ENCODE data around the gene TNIP3.
"Not testable (repeated sequence)": the region's sequence is repeated elsewhere in the genome, so short reads cannot be mapped to it uniquely, and the experiment has no call there.

Gene TNIP3

DNA sequence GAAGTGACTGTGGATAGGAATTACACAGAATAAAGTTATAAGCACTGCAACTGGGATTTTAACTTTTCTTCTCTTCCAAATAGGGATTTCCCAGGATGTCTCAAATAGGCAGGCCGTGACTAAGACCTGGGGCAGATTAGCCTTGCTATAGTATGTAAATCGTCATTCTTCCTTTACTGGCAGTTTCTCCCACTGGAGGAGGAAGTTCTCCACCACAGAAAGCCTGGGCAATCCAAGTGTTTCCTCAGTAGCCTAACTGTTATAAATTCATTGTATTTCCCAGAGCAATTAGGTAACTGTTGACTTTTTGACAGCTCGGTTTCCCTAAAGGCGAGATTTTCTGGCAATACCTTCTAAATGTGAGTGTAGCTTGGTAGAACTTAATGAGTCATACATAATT lies at the start of gene TNIP3:
TSS of gene TNIP3 (minus strand) at position 31 of the 400 bp plus-strand sequence. CDS start 196 bp downstream, outside the sequence.
- no peak for TF ChIP-seq CTCF (IDR thresholded peaks at IDR 0.05; ENCODE audit: low read depth, low read length)
- in situ Hi-C loops (cut with HindIII; ENCODE audit: low sequenced_read_pairs): no loop called here
- no peak for DNase-seq (ENCODE audit: low read depth, low spot score)
- no peak within 1 kb of the TSS for H3K4me3 ChIP-seq (ENCODE audit: low read depth, low read length)

DNA sequence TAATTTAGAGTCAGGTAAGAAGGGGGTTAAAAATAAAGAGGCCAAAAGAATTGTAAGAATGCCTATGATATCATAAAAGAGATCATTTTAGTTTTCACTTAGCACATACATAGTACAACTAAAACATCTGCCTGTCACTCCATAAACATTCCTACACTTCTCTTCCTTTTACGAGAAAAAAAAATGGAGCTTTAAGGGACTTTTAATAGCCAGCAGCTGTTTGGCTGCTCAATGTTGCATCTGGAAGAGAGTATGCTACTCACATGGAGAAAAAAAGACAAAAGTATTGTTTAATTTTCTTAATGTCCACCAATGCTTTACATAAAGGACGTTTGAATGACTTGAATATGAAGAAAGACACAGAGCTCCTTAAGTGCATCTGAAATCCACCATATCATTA lies 48.7 kb upstream of the TNIP3 start:
- H3K4me3 ChIP-seq (ENCODE audit: low read depth, low read length): no peak overlapping the region
- no peak for DNase-seq (ENCODE audit: low read depth, low spot score)
- TF ChIP-seq CTCF (IDR thresholded peaks at IDR 0.05; ENCODE audit: low read depth, low read length): no peak
- in situ Hi-C loops (cut with HindIII; ENCODE audit: low sequenced_read_pairs): no loop called here

DNA sequence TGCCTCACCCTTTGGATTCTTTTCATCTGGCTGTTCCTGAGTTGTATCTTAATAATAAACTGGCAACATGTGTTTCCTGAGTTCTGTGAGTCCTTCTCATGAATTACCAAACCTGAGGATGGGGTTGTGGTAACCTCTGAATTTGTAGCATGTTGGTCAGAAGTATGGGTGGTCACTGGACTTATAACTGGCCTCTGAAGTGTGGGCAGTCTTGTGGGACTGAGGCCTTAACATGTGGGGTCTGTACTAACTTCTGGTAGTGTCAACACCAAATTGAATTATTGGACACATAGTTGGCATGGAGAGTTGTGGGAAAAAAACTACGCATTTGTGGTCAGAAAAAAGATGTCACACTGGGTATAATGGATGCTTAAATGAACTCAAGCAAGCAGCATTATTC lies 45.0 kb upstream of the TNIP3 start:
- H3K4me3 ChIP-seq (ENCODE audit: low read depth, low read length): no peak overlapping the region
- in situ Hi-C loops (cut with HindIII; ENCODE audit: low sequenced_read_pairs): no loop called here
- TF ChIP-seq CTCF (IDR thresholded peaks at IDR 0.05; ENCODE audit: low read depth, low read length): no peak
- DNase-seq (ENCODE audit: low read depth, low spot score): no peak

GRCh38 chr4:121208244-121209007 lies 44.3 kb upstream of the TNIP3 start:
- in situ Hi-C loops (cut with HindIII; ENCODE audit: low sequenced_read_pairs): no loop called here
- DNase-seq (ENCODE audit: low read depth, low spot score): no peak
- H3K4me3 ChIP-seq (ENCODE audit: low read depth, low read length): no peak overlapping the region
- no peak for TF ChIP-seq CTCF (IDR thresholded peaks at IDR 0.05; ENCODE audit: low read depth, low read length)

DNA sequence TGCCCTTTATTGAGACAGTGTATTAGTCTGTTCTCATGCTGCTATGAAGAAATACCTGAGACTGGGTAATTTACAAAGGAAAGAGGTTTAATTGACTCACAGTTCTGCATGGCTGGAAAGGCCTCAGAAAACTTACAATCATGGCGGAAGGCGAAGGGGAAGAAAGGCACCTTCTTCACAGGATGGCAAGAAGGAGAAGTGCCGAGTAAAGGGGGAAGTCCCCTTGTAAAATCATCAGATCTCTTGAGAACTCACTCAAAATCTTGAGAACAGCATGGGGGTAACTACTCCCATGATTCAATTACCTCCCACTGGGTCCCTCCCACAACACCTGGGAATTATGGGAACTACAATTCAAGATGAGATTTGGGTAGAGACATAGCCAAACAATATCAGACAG lies 41.7 kb upstream of the TNIP3 start:
- DNase-seq (ENCODE audit: low read depth, low spot score); H3K4me3 ChIP-seq (ENCODE audit: low read depth, low read length); in situ Hi-C loops (cut with HindIII; ENCODE audit: low sequenced_read_pairs): not testable (repeated sequence)

GRCh38 chr4:121200795-121201472 lies 36.8 kb upstream of the TNIP3 start:
- no peak for DNase-seq (ENCODE audit: low read depth, low spot score)
- TF ChIP-seq CTCF (IDR thresholded peaks at IDR 0.05; ENCODE audit: low read depth, low read length): no peak
- H3K4me3 ChIP-seq (ENCODE audit: low read depth, low read length): no peak overlapping the region
- in situ Hi-C loops (cut with HindIII; ENCODE audit: low sequenced_read_pairs): no loop called here
